DOHH2 (cell line): ENCODE measurements around the gene LRRC55.

Experiments used
- H3F3A ChIP-seq: fragments of 200-600 bp; sonication (generic), shearing (Covaris generic); 2 replicates; pipeline ENCODE4 v1.6.0; 2016; ENCODE audit warnings: antibody characterized with exemption, mild to moderate bottlenecking; ENCODE audit not compliant: control insufficient read depth, insufficient read depth
- H3K27ac ChIP-seq: fragments of 200-600 bp; sonication (generic); 2 replicates; pipeline ENCODE4 v1.5.1; 2014; ENCODE audit warnings: low read depth, mild to moderate bottlenecking, low read length, moderate library complexity
- H3K27me3 ChIP-seq: fragments of 200-600 bp; sonication (generic); 2 replicates; pipeline ENCODE4 v1.6.1; 2014; ENCODE audit warnings: mild to moderate bottlenecking, low read length, mixed read lengths; ENCODE audit not compliant: control insufficient read depth
- H3K36me3 ChIP-seq: fragments of 200-600 bp; sonication (generic); 2 replicates; pipeline ENCODE4 v1.6.1; 2014; ENCODE audit warnings: mild to moderate bottlenecking, low read length, moderate library complexity, mixed read lengths; ENCODE audit not compliant: control insufficient read depth
- H3K4me1 ChIP-seq: fragments of 200-600 bp; sonication (generic); 2 replicates; pipeline ENCODE4 v1.6.1; 2014; ENCODE audit warnings: mild to moderate bottlenecking, low read length, mixed read lengths; ENCODE audit not compliant: control insufficient read depth
- H3K4me2 ChIP-seq: fragments of 200-600 bp; sonication (generic); 2 replicates; pipeline ENCODE4 v1.6.0; 2014; ENCODE audit warnings: mild to moderate bottlenecking, low read length, moderate library complexity
- H3K4me3 ChIP-seq: fragments of 200-600 bp; sonication (generic); 2 replicates; pipeline ENCODE4 v1.5.1; 2014; ENCODE audit warnings: mild to moderate bottlenecking, low read length, mixed read lengths
- H3K79me2 ChIP-seq: fragments of 200-600 bp; sonication (generic); 2 replicates; pipeline ENCODE4 v1.6.1; 2014; ENCODE audit warnings: mild to moderate bottlenecking, low read length, mixed read lengths; ENCODE audit not compliant: control insufficient read depth
- H3K9me2 ChIP-seq: fragments of 200-600 bp; sonication (generic); replicated peaks from 2 replicates; pipeline ENCODE4 v1.6.1; 2014; ENCODE audit warnings: mild to moderate bottlenecking, low read length, mixed read lengths; ENCODE audit not compliant: control insufficient read depth
- H3K9me3 ChIP-seq: fragments of 200-600 bp; sonication (generic); 2 replicates; pipeline ENCODE4 v1.6.1; 2014; ENCODE audit warnings: antibody characterized with exemption, low read length, mixed read lengths; ENCODE audit not compliant: control insufficient read depth, insufficient read depth
- H4K20me1 ChIP-seq: fragments of 200-600 bp; sonication (generic); 2 replicates; pipeline ENCODE4 v1.6.0; 2014; ENCODE audit warnings: low read depth, mild to moderate bottlenecking, antibody characterized with exemption, low read length, moderate library complexity; ENCODE audit not compliant: control insufficient read depth, insufficient read depth
- CTCF ChIP-seq: fragments of 200-600 bp; sonication (generic); IDR thresholded peaks from one replicate; pipeline ENCODE4 v1.5.1; 2014; ENCODE audit warnings: antibody characterized with exemption, mild to moderate bottlenecking, low read depth, low read length; ENCODE audit not compliant: poor library complexity, severe bottlenecking
- EZH2phosphoT487 ChIP-seq: fragments of 200-600 bp; sonication (generic); IDR thresholded peaks from 2 replicates; pipeline ENCODE4 v1.6.1; 2017; ENCODE audit warnings: borderline replicate concordance, mild to moderate bottlenecking, antibody characterized with exemption, low read length, moderate library complexity, mixed read lengths

The LRRC55 gene

GRCh38 chr11:57191311-57192219 is 9.8 kb downstream of the LRRC55 start:
- Histone ChIP-seq H3K27ac (no peak overlapping the region), H3K79me2 (no peaks in the 10 kb centered on the region), H3K36me3 (no peaks in the 10 kb centered on the region), H3K4me2 (no peak overlapping the region), H3K4me3 (no peak overlapping the region), H3K9me2 (no peaks in the 10 kb centered on the region), H3F3A (no peaks in the 10 kb centered on the region), H3K9me3 (no peaks in the 10 kb centered on the region), H3K4me1 (no peaks in the 10 kb centered on the region), H4K20me1 (no peaks in the 10 kb centered on the region), H3K27me3 (no peaks in the 10 kb centered on the region)
- TF ChIP-seq EZH2phosphoT487 = no peak
- TF ChIP-seq CTCF = no peak

- Histone ChIP-seq H3K36me3 (no peaks in the 10 kb centered on the region), H4K20me1 (no peaks in the 10 kb centered on the region)
- TF ChIP-seq EZH2phosphoT487 (no peak), CTCF (no peak)
Observed at GRCh38 chr11:57192316-57192715, 10.6 kb downstream of the LRRC55 start.

GRCh38 chr11:57196596-57196995 is 14.8 kb downstream of the LRRC55 start:
- Histone ChIP-seq H3K4me3 (no peak overlapping the region), H3K9me3 (no peaks in the 10 kb centered on the region), H3K36me3 (no peaks in the 10 kb centered on the region), H3K4me2 (no peak overlapping the region), H4K20me1 (no peaks in the 10 kb centered on the region), H3K9me2 (no peaks in the 10 kb centered on the region), H3K27me3 (no peaks in the 10 kb centered on the region), H3K27ac (no peak overlapping the region), H3K79me2 (no peaks in the 10 kb centered on the region), H3K4me1 (no peaks in the 10 kb centered on the region), H3F3A (no peaks in the 10 kb centered on the region)
- TF ChIP-seq CTCF (no peak), EZH2phosphoT487 (no peak)

More at GRCh38 chr11:57192316-57192715, 10.6 kb downstream of the LRRC55 start:
- Histone ChIP-seq H3K4me3 (no peak overlapping the region), H3K4me2 (no peak overlapping the region), H3F3A (no peaks in the 10 kb centered on the region), H3K79me2 (no peaks in the 10 kb centered on the region), H3K9me2 (no peaks in the 10 kb centered on the region), H3K27me3 (no peaks in the 10 kb centered on the region), H3K4me1 (no peaks in the 10 kb centered on the region), H3K27ac (no peak overlapping the region), H3K9me3 (no peaks in the 10 kb centered on the region)
